HG03432 (cell line): ENCODE measurements around the gene TRIM7.
"Not testable (repeated sequence)": the region's sequence is repeated elsewhere in the genome, so short reads cannot be mapped to it uniquely, and the experiment has no call there.

Experiments
- ATAC-seq: cut with Tn5 transposase; IDR thresholded peaks from one replicate; pipeline ENCODE4 v1.9.1; 2021; ENCODE audit warnings: mild to moderate bottlenecking, moderate library complexity; ENCODE audit not compliant: unreplicated experiment

TRIM7 gene

GRCh38 chr5:181176254-181176952 lies 28.6 kb downstream of the TRIM7 start:
- no peak for ATAC-seq

- ATAC-seq, result peak; percentile 51
These were observed 31.3 kb downstream of the TRIM7 start for GRCh38 chr5:181173420-181174342.

- peak; percentile 29 for ATAC-seq
These were observed 32.0 kb downstream of the TRIM7 start for GRCh38 chr5:181173027-181173419.

- ATAC-seq, result no peak
These were observed 33.2 kb downstream of the TRIM7 start for GRCh38 chr5:181171782-181172181.

- ATAC-seq, result no peak
These were observed 34.0 kb downstream of the TRIM7 start for GRCh38 chr5:181170996-181171395.

- ATAC-seq, result no peak
These were observed 34.7 kb downstream of the TRIM7 start for GRCh38 chr5:181170237-181170825.

- ATAC-seq, result peak; percentile 38
These were observed 35.3 kb downstream of the TRIM7 start for GRCh38 chr5:181169459-181170236.

GRCh38 chr5:181168595-181169118 lies 36.3 kb downstream of the TRIM7 start:
- no peak for ATAC-seq

GRCh38 chr5:181167814-181168488 lies 37.0 kb downstream of the TRIM7 start:
- ATAC-seq, result no peak

GRCh38 chr5:181166812-181167733 lies 37.9 kb downstream of the TRIM7 start:
- no peak for ATAC-seq

- no peak for ATAC-seq
These were observed 40.7 kb downstream of the TRIM7 start for GRCh38 chr5:181164076-181164952.

GRCh38 chr5:181163487-181164075 lies 41.4 kb downstream of the TRIM7 start:
- ATAC-seq, result no peak

- ATAC-seq, result no peak
These were observed 43.3 kb downstream of the TRIM7 start for GRCh38 chr5:181161534-181162175.

GRCh38 chr5:181160755-181161533 lies 44.1 kb downstream of the TRIM7 start:
- not testable (repeated sequence) for ATAC-seq

GRCh38 chr5:181160152-181160754 lies 44.7 kb downstream of the TRIM7 start:
- ATAC-seq, result peak; percentile 46
